Glomerular endothelial cell (primary cell): ENCODE measurements around the gene LAMB3. TPM values are rescaled to one million over a fixed set of nuclear protein-coding genes. Genes with fewer than 3 reads are reported as not detected.
A peak's percentile ranks its signal among the peaks of the same experiment; 100 is the strongest.
"Not testable (repeated sequence)": the region's sequence is repeated elsewhere in the genome, so short reads cannot be mapped to it uniquely, and the experiment has no call there.

Experiments
- DNase-seq: peaks from one replicate; pipeline ENCODE4 v3.0.0-alpha.2; 2011; ENCODE audit warnings: low read depth, low spot score; ENCODE audit errors: extremely low read depth
- total RNA-seq: library from RNA; depleted of rRNA; stranded (reverse); fragments of >200 nt; gene quantifications from 2 replicates; pipeline ENCODE4 v1.2.3, GENCODE V29; 2015

The LAMB3 gene
- 6.7 and 24.5 TPM in 2 replicates for total RNA-seq

DNA sequence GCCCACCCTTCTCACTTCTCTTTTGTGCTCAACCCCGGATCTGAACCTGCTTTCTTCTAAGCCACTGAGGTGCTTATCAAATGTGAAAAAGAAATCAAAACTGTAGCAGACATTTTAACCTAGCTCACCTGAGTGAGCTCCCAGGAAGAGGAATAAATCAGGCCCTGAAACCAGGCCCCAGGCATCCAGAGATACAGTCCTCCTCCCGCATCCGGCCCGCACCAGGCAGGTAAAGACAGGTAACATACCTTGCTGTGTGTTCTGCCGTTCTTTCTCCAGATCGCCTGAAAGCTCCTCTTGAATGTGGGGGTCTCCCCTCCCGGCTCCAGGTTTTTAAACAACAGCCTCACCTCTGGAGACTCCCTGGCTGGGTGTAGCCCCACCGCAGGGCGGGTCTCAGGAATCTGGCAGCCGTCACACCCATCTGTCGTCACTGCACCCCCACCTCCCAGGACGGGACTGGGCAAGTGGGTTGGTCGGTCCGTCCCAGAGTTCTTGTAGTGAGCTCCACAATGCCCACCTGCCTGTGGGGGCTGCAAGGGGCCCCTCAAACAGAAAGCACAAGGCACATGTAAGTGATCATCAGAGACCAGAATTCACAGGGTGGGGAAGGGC, at the start of gene LAMB3:
Gene LAMB3 (minus strand): TSS at position 305 of the 615 bp plus-strand sequence. CDS start 1,481 bp downstream, outside the sequence.
- no peak for DNase-seq

DNA sequence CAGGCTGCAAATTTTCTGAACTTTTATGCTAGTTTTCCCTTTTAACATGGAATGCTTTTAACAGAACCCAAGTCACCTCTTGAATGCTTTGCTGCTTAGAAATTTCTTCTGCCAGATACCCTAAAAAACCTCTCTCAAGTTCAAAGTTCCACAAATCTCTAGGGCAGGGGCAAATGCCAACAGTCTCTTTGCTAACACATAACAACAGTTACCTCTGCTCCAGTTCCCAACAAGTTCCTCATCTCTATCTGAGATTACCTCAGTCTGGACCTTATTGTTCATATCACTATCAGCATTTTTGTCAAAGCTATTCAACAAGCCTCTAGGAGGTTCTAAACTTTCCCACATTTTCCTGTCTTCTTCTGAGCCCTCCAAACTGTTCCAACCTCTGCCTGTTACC, 48.5 kb upstream of the LAMB3 start:
- DNase-seq = not testable (repeated sequence)

DNA sequence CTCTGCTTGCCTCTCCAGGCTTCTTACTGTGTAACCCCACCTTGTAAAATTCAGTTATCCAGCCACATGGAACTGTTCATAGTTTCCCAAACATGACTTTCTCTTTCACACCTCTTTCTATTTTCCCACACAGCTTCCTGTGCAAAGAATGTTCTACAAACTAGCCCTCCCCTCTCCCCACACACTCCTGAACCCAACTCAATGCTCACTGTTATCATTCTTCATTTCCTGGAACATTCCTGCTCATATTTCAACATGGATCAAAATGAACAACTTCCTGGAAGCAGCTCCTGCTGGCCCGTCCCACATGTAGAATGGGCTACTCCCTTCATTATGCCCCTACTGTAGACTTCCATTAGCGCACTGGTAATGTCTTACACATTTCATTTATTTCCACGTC, 44.9 kb upstream of the LAMB3 start:
- DNase-seq = no peak

DNA sequence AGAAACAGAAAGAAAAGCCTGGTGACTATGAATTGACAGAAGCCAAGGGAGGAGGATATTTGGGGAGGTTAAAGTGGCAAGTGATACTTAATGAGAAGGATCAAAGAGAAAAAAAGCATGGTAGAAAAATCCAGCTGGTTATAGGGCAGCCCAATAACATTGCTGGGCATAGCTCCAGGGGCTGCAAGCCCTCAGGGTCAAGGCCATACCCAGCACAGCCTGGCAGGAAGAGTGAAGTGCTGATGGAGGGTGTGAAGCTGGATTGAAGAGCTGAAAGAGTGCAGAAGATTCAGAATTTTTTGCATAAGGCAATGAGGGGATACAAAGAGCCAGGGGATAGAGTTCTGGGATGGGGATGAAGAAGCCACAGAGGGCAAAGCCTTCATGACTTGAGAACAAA, 44.4 kb upstream of the LAMB3 start:
- no peak for DNase-seq

- peak; percentile 42 for DNase-seq
Observed at GRCh38 chr1:209692745-209693504, 40.7 kb upstream of the LAMB3 start.

DNA sequence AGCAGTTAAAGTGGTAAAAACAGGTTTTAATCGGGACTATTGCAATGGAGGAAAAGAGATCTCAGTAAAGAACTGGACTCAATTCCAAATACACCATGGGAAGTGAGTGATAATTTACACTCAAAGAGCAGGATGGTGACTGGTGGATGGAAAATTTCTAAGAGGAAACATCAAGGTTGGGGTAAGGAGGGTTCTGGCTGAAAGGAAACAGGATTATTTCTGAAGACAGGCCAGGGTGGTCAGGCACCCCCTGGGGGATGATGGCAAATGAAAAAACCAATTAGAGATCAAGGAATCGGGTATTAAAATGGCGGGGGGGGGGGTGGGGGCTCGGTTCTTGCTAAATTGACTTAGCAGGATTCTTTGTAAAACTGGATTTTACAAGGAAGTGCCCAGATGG, 40.1 kb upstream of the LAMB3 start:
- no peak for DNase-seq

DNA sequence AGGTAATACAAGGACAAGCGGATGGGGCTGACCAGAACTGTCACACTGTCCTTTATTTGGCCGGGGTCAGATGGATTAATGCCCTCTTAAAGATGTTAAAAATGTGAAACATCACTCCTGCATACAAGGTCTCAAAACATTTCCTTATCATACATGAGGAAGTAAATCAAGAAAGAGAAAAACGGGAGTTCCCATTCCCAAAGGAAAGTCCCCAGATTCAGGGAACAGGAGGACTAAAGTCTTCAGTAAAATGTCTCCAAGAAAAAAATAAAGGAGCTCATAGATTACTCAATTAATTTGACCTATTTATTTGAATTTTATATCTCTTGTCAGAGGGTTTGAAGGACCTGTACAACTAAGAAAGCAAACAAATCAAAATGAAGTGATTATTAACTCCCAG, 39.0 kb upstream of the LAMB3 start:
- DNase-seq = no peak

- DNase-seq = no peak
Observed at GRCh38 chr1:209689477-209689876, 37.3 kb upstream of the LAMB3 start.

- no peak for DNase-seq
Observed at GRCh38 chr1:209688746-209689234, 36.6 kb upstream of the LAMB3 start.

GRCh38 chr1:209686322-209686721, 34.1 kb upstream of the LAMB3 start:
- no peak for DNase-seq

DNA sequence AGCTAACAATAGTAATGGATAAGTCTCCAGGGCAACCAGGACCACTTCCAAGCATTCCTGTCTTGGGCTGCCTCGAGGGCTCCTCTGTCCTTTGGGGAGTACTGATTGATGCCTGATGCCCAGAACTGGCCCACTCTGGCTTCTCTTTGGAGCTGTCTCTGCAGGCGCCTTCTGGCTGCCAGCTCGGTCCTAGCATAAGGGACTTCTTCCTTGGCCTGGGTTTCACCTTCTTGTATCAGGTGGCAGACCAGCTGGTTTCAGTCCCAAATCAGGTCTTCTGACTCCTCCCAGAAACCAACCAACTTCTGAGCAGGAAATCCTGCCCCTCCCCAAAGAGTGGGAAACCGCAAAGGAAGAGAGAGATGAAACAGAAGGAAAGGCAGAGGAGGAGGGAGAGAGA, 33.6 kb upstream of the LAMB3 start:
- DNase-seq = no peak

- DNase-seq = no peak
Observed at GRCh38 chr1:209678981-209679539, 26.8 kb upstream of the LAMB3 start.

DNA sequence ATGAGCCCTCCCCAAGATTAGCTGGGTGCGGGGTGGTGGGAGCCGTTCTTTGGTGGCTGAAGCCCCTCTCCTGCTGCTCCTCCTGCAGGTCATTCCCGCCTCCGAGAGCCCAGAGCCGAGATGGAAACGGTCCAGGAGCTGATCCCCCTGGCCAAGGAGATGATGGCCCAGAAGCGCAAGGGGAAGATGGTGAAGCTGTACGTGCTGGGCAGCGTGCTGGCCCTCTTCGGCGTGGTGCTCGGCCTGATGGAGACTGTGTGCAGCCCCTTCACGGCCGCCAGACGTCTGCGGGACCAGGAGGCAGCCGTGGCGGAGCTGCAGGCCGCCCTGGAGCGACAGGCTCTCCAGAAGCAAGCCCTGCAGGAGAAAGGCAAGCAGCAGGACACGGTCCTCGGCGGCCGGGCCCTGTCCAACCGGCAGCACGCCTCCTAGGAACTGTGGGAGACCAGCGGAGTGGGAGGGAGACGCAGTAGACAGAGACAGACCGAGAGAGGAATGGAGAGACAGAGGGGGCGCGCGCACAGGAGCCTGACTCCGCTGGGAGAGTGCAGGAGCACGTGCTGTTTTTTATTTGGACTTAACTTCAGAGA, 23.4 kb upstream of the LAMB3 start:
- no peak for DNase-seq

DNA sequence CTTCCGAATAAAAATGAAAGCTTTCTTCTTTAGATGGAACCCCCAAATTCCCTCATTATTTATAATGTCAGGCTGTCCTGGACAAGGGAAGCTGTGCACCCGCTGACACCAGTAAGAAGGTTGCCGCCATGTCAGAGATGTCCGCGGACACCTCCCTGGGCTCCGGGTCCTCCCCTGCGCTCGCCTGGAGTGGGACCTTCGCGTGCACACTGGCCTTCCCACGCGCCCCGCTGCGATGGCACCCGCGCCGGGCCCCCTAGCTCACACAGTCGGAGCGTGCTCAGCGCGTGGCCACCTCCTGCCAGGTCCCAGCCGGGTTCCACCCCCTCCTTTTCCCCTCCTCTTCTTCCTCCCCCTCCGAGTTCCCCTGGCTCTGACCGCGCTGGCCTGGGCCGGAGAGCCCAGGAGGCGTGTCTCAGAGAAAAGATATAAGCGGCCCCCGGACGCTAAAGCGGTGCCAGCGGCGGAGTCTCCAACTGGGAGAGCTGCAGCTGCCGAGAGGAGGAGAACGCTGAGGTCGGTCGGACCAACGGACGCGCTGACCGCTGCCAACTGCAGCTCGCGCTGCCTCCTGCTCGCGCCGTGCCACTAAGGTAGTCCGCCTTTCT, 22.8 kb upstream of the LAMB3 start, which contains the start of gene G0S2:
Gene G0S2 (plus strand): TSS at position 456 of the 608 bp plus-strand sequence. CDS start 273 bp downstream, outside the sequence.
- no peak for DNase-seq

- DNase-seq = no peak
Observed at GRCh38 chr1:209673631-209674417, 21.6 kb upstream of the LAMB3 start.

GRCh38 chr1:209672705-209673630, 20.7 kb upstream of the LAMB3 start:
- DNase-seq = no peak

DNA sequence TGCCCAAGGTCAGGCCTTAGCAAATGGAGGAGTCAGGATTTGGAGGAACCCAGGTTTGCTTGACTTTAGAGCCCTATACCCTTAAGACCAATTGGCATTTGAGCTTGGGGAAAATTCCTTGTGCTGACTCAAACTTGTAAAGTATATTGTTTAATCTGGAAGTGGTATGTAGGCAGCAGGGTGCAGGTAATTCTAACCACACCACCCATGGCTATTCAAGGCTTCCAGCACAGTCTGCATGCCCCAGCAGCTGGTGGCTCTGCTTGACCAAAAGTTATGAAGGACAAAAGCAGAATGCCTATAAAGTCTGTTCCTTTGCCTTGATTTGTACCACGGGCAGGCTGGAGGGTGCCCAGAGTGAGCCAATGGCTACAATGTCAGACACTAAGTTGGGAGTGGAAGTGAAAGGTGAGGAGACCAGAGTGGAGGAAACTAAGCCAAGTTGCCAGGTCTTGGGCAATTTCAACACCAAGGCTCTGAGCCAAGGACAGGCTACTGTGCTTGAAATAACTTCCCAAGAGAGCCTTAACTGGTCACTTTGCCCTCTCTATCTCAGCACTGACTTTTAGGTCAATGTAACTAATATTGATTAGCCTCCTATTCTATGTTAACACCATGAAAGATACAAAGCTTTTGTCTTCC, 18.3 kb upstream of the LAMB3 start:
- no peak for DNase-seq

GRCh38 chr1:209667708-209668107, 15.5 kb upstream of the LAMB3 start:
- no peak for DNase-seq

DNA sequence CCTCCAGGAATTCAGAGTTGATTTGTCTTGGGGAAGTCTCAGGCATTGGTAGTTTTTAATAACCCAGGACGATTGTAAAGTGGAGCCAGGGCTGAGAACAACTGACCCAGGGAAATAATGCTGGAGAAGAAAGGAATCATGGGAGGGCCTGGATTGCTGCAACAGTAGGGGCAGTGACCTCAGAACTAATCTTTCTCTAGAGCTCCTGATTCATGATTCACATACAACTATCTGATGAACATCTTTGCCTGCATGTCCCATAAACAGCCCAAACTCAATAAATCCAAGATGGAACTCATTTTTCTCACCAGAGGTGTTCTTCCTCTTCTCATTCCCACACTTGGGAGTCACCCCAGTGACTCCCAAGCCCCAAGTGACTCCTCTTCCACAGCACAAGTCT, 14.9 kb upstream of the LAMB3 start:
- no peak for DNase-seq
